Neural progenitor cell (in vitro differentiated cells): ENCODE measurements around the gene EOLA1.

ENCODE experiments used
- EZH2 ChIP-seq: fragments of 200-600 bp; sonication (generic); IDR thresholded peaks from 2 replicates; pipeline ENCODE4 v1.6.1; 2017; ENCODE audit warnings: antibody characterized with exemption, mild to moderate bottlenecking, moderate library complexity
- EZH2phosphoT487 ChIP-seq: fragments of 200-600 bp; sonication (generic); IDR thresholded peaks from 2 replicates; pipeline ENCODE4 v1.6.1; 2017; ENCODE audit warnings: antibody characterized with exemption
- TF ChIP-seq, protein P1 (sequence below): fragments of 200-600 bp; sonication (generic); IDR thresholded peaks from 2 replicates; pipeline ENCODE4 v1.5.1; 2017; ENCODE audit warnings: antibody characterized with exemption, mild to moderate bottlenecking

DNA sequence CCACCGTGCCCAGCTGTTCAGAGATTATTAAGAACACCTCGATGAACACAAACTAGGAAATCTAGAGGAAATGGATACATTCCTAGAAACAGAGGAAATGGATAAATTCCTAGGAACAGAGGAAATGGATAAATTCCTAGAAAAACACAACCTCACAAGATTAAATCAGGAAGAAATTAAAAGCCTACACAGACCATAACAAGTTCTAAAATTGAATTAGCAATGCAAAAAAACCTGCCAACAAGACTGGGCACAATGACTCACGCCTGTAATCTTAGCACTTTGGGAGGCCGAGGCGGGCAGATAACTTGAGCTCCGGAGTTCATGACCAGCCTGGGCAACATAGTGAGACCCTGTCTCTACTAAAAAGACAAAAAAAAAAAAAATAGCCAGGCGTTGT is 22.6 kb upstream of the EOLA1 start:
- TF ChIP-seq EZH2phosphoT487 = no peak
- TF ChIP-seq, protein P1, sequence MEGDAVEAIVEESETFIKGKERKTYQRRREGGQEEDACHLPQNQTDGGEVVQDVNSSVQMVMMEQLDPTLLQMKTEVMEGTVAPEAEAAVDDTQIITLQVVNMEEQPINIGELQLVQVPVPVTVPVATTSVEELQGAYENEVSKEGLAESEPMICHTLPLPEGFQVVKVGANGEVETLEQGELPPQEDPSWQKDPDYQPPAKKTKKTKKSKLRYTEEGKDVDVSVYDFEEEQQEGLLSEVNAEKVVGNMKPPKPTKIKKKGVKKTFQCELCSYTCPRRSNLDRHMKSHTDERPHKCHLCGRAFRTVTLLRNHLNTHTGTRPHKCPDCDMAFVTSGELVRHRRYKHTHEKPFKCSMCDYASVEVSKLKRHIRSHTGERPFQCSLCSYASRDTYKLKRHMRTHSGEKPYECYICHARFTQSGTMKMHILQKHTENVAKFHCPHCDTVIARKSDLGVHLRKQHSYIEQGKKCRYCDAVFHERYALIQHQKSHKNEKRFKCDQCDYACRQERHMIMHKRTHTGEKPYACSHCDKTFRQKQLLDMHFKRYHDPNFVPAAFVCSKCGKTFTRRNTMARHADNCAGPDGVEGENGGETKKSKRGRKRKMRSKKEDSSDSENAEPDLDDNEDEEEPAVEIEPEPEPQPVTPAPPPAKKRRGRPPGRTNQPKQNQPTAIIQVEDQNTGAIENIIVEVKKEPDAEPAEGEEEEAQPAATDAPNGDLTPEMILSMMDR = no peak
- no peak for TF ChIP-seq EZH2
